OCI-LY7 (cell line): Measurements from ENCODE around the gene OR5AC2. TPM values are rescaled to one million over a fixed set of nuclear protein-coding genes. Genes with fewer than 3 reads are reported as not detected.

Source experiments
- BruUV-seq: library from RNA; stranded (reverse); fragments of 400-500 nt; replicated peaks from 2 replicates; lab custom pipeline; 2021; lab: Mats Ljungman, UMichigan
- CTCF ChIA-PET: fragments of 300-600 bp; sonication (Branson Sonifier 250); formaldehyde crosslinking; loops from one replicate; lab custom pipeline; 2022; ENCODE audit warnings: antibody characterized with exemption; ENCODE audit not compliant: unreplicated experiment; lab: Charles Lee
- POLR2A ChIA-PET: fragments of 300-600 bp; sonication (Branson Sonifier 250); formaldehyde crosslinking; loops from one replicate; lab custom pipeline; 2022; ENCODE audit warnings: antibody characterized with exemption; lab: Charles Lee
- DNase-seq: peaks from one replicate; pipeline ENCODE4 v3.0.0-alpha.2; 2015; ENCODE audit warnings: low spot score
- H2AFZ ChIP-seq: fragments of 200-600 bp; sonication (generic), shearing (Covaris generic); 2 replicates; pipeline ENCODE4 v1.6.1; 2014; ENCODE audit warnings: mild to moderate bottlenecking, antibody characterized with exemption, low read length, moderate library complexity
- H3K27ac ChIP-seq: fragments of 200-600 bp; sonication (generic); 2 replicates; pipeline ENCODE4 v1.5.1; 2014; ENCODE audit warnings: mixed run types, low read depth, mild to moderate bottlenecking, moderate library complexity, low read length, inconsistent platforms; ENCODE audit not compliant: poor library complexity, severe bottlenecking
- H3K36me3 ChIP-seq: fragments of 200-600 bp; sonication (generic); 2 replicates; pipeline ENCODE4 v1.6.1; 2014; ENCODE audit warnings: mild to moderate bottlenecking, antibody characterized with exemption, low read length, moderate library complexity, mixed read lengths; ENCODE audit not compliant: insufficient read depth
- H3K4me1 ChIP-seq: fragments of 200-600 bp; sonication (generic); 2 replicates; pipeline ENCODE4 v1.5.1; 2014; ENCODE audit warnings: mild to moderate bottlenecking, low read length; ENCODE audit not compliant: insufficient read depth, poor library complexity, severe bottlenecking
- H3K4me2 ChIP-seq: fragments of 200-600 bp; sonication (generic); 2 replicates; pipeline ENCODE4 v1.6.1; 2014; ENCODE audit warnings: mild to moderate bottlenecking, low read length
- H3K4me3 ChIP-seq: fragments of 200-600 bp; sonication (generic); 2 replicates; pipeline ENCODE4 v1.5.1; 2014; ENCODE audit warnings: mild to moderate bottlenecking, low read depth, low read length; ENCODE audit not compliant: poor library complexity, severe bottlenecking
- H3K79me2 ChIP-seq: fragments of 200-600 bp; sonication (generic); 2 replicates; pipeline ENCODE4 v1.6.1; 2016; ENCODE audit warnings: low read depth, mild to moderate bottlenecking, low read length, moderate library complexity, mixed read lengths; ENCODE audit not compliant: insufficient read depth
- H3K9me2 ChIP-seq: fragments of 200-600 bp; sonication (generic); 2 replicates; pipeline ENCODE4 v1.6.1; 2016; ENCODE audit warnings: mild to moderate bottlenecking, low read length, mixed read lengths; ENCODE audit not compliant: insufficient read depth
- H3K9me3 ChIP-seq: fragments of 200-600 bp; sonication (generic); 2 replicates; pipeline ENCODE4 v1.6.1; 2014; ENCODE audit warnings: mild to moderate bottlenecking, mixed run types, low read length, mixed read lengths
- H4K20me1 ChIP-seq: fragments of 200-600 bp; sonication (generic); 2 replicates; pipeline ENCODE4 v1.6.1; 2014; ENCODE audit warnings: mild to moderate bottlenecking, antibody characterized with exemption, low read length, moderate library complexity, mixed read lengths; ENCODE audit not compliant: insufficient read depth
- EZH2phosphoT487 ChIP-seq: fragments of 200-600 bp; sonication (generic); IDR thresholded peaks from 2 replicates; pipeline ENCODE4 v1.6.1; 2018; ENCODE audit warnings: low read depth, borderline replicate concordance, mild to moderate bottlenecking, mixed run types, antibody characterized with exemption, low read length, moderate library complexity, mixed read lengths
- intact Hi-C: fragments of 100-400 bp; cut with micrococcal nuclease; formaldehyde crosslinking; loops from one replicate; pipeline ENCODE4 v1.10.0; 2022; ENCODE audit not compliant: unreplicated experiment
- total RNA-seq, 2 experiments: library from RNA; depleted of rRNA in 1 of 2; stranded (reverse); fragments of >200 nt in 1 of 2; shearing (Covaris generic) in 1 of 2; gene quantifications; 2 replicates each; pipeline ENCODE4 v1.2.3, GENCODE V29; 2014 to 2022
- TF ChIP-seq, protein P1 (sequence below): fragments of 200-600 bp; sonication (generic); conservative IDR thresholded peaks from 2 replicates; pipeline ENCODE4 v1.5.1; 2014; ENCODE audit warnings: mild to moderate bottlenecking, antibody characterized with exemption, low read length, moderate library complexity, mixed read lengths

OR5AC2 gene
- total RNA-seq, 2 experiments from 2014 or later = not detected

DNA sequence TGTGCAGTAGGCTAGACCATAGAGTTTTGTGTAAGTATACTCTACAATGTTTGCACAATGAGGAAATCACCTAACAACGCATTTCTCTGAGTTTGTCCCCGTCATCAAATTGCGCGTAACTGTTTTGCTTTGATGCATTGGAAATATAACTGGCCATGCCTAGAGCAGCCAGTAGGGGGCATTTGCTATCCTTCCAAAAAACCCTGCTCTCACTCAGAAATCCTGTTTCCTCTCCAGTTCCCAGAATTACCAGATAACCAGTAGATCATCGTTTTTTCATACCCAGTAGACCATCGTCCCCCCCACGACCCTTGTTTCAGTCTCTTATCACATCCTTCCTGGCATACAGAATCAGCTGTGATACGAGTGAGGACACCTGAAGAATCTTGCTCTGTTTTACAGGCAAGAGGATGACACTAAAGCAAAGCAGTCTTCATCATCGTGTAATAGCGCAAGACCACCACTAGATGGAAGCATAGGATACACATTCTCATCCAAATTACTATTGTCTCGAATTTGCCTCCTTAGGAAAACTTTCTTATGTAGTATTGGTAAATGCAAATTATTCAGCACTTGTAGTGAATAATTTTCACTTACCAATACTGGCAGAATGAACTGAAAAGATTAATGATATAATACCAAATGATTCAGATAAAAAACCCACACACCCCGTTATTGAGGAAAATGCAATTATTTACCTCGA, 47.5 kb upstream of the OR5AC2 start:
- peak overlapping the region; percentile 96; the same call in 1 of the 2 replicates for H2AFZ ChIP-seq
- H3K9me2 ChIP-seq = no peaks in the 10 kb centered on the region
- POLR2A ChIA-PET = interaction anchor here (0.7 kb wide), 1 partner anchor 1828 kb away, joined by 3 read pairs; no protein-coding TSS in a partner anchor
- intact Hi-C loops = loop anchor here (1.0 to 10.0 kb wide), 3 partner anchors 290 to 775 kb away; no protein-coding TSS in a partner anchor
- no peaks in the 10 kb centered on the region for H3K9me3 ChIP-seq
- H3K79me2 ChIP-seq = no peaks in the 10 kb centered on the region
- peak; percentile 81 for DNase-seq
- H4K20me1 ChIP-seq = no peaks in the 10 kb centered on the region
- H3K4me3 ChIP-seq = peak overlapping the region; percentile 63
- H3K27ac ChIP-seq = no peak overlapping the region
- peak overlapping the region; percentile 91 for H3K4me2 ChIP-seq
- no peaks in the 10 kb centered on the region; the same call in 1 of the 2 replicates for H3K36me3 ChIP-seq
- no TSS peak for BruUV-seq
- CTCF ChIA-PET = interaction anchor here (0.6 kb wide), 1 partner anchor 493 kb away, joined by 3 read pairs; no protein-coding TSS in a partner anchor
- TF ChIP-seq, protein P1, sequence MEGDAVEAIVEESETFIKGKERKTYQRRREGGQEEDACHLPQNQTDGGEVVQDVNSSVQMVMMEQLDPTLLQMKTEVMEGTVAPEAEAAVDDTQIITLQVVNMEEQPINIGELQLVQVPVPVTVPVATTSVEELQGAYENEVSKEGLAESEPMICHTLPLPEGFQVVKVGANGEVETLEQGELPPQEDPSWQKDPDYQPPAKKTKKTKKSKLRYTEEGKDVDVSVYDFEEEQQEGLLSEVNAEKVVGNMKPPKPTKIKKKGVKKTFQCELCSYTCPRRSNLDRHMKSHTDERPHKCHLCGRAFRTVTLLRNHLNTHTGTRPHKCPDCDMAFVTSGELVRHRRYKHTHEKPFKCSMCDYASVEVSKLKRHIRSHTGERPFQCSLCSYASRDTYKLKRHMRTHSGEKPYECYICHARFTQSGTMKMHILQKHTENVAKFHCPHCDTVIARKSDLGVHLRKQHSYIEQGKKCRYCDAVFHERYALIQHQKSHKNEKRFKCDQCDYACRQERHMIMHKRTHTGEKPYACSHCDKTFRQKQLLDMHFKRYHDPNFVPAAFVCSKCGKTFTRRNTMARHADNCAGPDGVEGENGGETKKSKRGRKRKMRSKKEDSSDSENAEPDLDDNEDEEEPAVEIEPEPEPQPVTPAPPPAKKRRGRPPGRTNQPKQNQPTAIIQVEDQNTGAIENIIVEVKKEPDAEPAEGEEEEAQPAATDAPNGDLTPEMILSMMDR = peak; percentile 98
- no peak for TF ChIP-seq EZH2phosphoT487
- no peaks in the 10 kb centered on the region for H3K4me1 ChIP-seq

DNA sequence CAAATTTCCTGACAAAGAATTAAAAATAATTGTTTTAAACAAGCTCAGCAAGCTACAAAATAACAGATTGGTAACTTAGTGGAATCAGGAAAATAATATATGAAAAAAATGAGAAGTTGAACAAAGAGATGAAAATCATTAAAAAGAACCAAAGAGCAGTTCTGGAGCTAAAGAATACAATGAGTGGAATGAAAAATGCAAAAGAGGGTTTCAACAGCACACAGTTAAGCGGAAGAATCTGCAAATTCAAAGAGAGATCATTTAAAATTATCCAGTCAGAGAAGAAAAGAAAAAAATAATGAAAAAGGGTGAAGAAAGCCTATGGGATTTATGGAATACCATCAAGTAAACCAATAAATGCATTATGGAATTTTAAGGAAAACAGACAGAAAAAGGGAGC, 45.6 kb upstream of the OR5AC2 start:
- H3K4me3 ChIP-seq = no peak overlapping the region
- no peaks in the 10 kb centered on the region for H3K79me2 ChIP-seq
- intact Hi-C loops = no loop called here
- ChIA-PET POLR2A (interaction anchor here (0.6 to 0.7 kb wide), 2 partner anchors 14 to 1295 kb away, joined by 3 read pairs; no protein-coding TSS in a partner anchor), CTCF (no interaction called here)
- no peak for DNase-seq
- no peaks in the 10 kb centered on the region for H3K9me3 ChIP-seq
- no peaks in the 10 kb centered on the region for H3K9me2 ChIP-seq
- no peak overlapping the region for H3K27ac ChIP-seq
- H3K4me2 ChIP-seq = no peak overlapping the region
- no peaks in the 10 kb centered on the region for H3K4me1 ChIP-seq
- BruUV-seq = no TSS peak
- H4K20me1 ChIP-seq = no peaks in the 10 kb centered on the region
- TF ChIP-seq, protein P1 = no peak
- no peak for TF ChIP-seq EZH2phosphoT487
- H2AFZ ChIP-seq = no peak overlapping the region
- no peaks in the 10 kb centered on the region; the same call in 1 of the 2 replicates for H3K36me3 ChIP-seq

DNA sequence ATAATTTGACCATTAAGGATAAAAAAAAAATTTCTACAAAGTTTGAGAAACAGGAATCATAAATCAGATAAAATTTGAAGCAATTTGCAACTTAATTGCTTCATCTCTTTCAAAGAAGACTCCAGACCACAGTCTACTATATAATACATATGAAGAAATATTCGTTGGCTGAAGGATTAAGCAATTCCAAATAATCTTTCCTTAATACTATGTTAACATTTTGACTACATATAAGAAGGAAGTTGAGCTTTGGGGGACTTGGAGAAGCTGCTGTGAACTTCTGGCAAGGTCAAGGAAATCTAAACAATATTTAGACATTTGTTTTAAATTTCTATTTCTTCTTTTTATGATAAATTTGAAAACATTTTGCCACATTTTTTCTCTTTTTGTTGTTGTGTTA, 38.4 kb upstream of the OR5AC2 start:
- H3K9me2 ChIP-seq = no peaks in the 10 kb centered on the region
- no peak for DNase-seq
- no peak overlapping the region for H3K4me3 ChIP-seq
- H3K9me3 ChIP-seq = no peaks in the 10 kb centered on the region
- POLR2A ChIA-PET = no interaction called here
- H3K36me3 ChIP-seq = no peaks in the 10 kb centered on the region
- no peaks in the 10 kb centered on the region for H3K79me2 ChIP-seq
- H3K4me2 ChIP-seq = no peak overlapping the region
- no peaks in the 10 kb centered on the region; the same call in 1 of the 2 replicates for H4K20me1 ChIP-seq
- no peak overlapping the region for H2AFZ ChIP-seq
- intact Hi-C loops = no loop called here
- CTCF ChIA-PET = no interaction called here
- no TSS peak for BruUV-seq
- no peak for TF ChIP-seq EZH2phosphoT487
- TF ChIP-seq, protein P1 = no peak
- H3K27ac ChIP-seq = no peak overlapping the region
- H3K4me1 ChIP-seq = no peaks in the 10 kb centered on the region
